Measurements from ENCODE around the gene KRT77. TPM values are rescaled to one million over a fixed set of nuclear protein-coding genes. Genes with fewer than 3 reads are reported as not detected.

KRT77 gene
- total and polyA plus RNA-seq, 4 donors, result not detected

- Histone ChIP-seq H3K27ac (ENCODE audit: low read depth in 1 of 2, low read length in 1 of 2) (no peak overlapping the region), H3K4me3 (no peak overlapping the region), H3K9me3 (ENCODE audit: control insufficient read depth in 4 of 4, insufficient read depth in 3 of 4, low read length in 3 of 4) (no peaks in the 10 kb centered on the region), H3K36me3 (ENCODE audit: control insufficient read depth in 4 of 4, insufficient read depth in 4 of 4, low read length in 4 of 4) (no peaks in the 10 kb centered on the region), H3K27me3 (ENCODE audit: control insufficient read depth in 3 of 3, insufficient read depth in 3 of 3, low read length in 2 of 3) (peaks cover 0 to 6% (median 0%) of the 10 kb centered on the region in 3 donors), H3K9ac (ENCODE audit: insufficient read depth in 1 of 2, low read length in 2 of 2) (no peak overlapping the region), H3K4me1 (ENCODE audit: control insufficient read depth in 5 of 5, insufficient read depth in 5 of 5, low read length in 5 of 5) (no peaks in the 10 kb centered on the region)
- no peak for TF ChIP-seq CTCF (IDR thresholded peaks at IDR 0.05; ENCODE audit: control extremely low read depth, extremely low read depth)
- DNase-seq, result no peak
- no peak for ATAC-seq (ENCODE audit: insufficient read depth, low FRiP score)
These were observed 40.5 kb downstream of the KRT77 start for GRCh38 chr12:52662918-52663229.

GRCh38 chr12:52662093-52662917 lies 41.0 kb downstream of the KRT77 start:
- no peak overlapping the region for H3K4me3 ChIP-seq
- H3K9me3 ChIP-seq (ENCODE audit: control insufficient read depth in 4 of 4, insufficient read depth in 3 of 4, low read length in 3 of 4), result no peaks in the 10 kb centered on the region
- H3K27me3 ChIP-seq (ENCODE audit: control insufficient read depth in 3 of 3, insufficient read depth in 3 of 3, low read length in 2 of 3), result peaks cover 0 to 2% (median 0%) of the 10 kb centered on the region in 3 donors
- H3K4me1 ChIP-seq (ENCODE audit: control insufficient read depth in 5 of 5, insufficient read depth in 5 of 5, low read length in 5 of 5), result no peaks in the 10 kb centered on the region
- H3K27ac ChIP-seq (ENCODE audit: low read depth in 1 of 2, low read length in 1 of 2), result no peak overlapping the region
- no peak for DNase-seq
- ATAC-seq (ENCODE audit: insufficient read depth, low FRiP score), result no peak
- no peak for TF ChIP-seq CTCF (IDR thresholded peaks at IDR 0.05; ENCODE audit: control extremely low read depth, extremely low read depth)
- no peak overlapping the region for H3K9ac ChIP-seq (ENCODE audit: insufficient read depth in 1 of 2, low read length in 2 of 2)
- 61 to 66% methylated on average over 10 of the region's 10 CpGs for WGBS, 2 donors
- H3K36me3 ChIP-seq (ENCODE audit: control insufficient read depth in 4 of 4, insufficient read depth in 4 of 4, low read length in 4 of 4), result no peaks in the 10 kb centered on the region

GRCh38 chr12:52661668-52662067 lies 41.7 kb downstream of the KRT77 start:
- no peak overlapping the region for H3K4me3 ChIP-seq
- no peak for TF ChIP-seq CTCF (IDR thresholded peaks at IDR 0.05; ENCODE audit: control extremely low read depth, extremely low read depth)
- 85 to 92% methylated on average over 3 of the region's 3 CpGs for WGBS, 2 donors
- no peaks in the 10 kb centered on the region for H3K36me3 ChIP-seq (ENCODE audit: control insufficient read depth in 4 of 4, insufficient read depth in 4 of 4, low read length in 4 of 4)
- H3K9ac ChIP-seq (ENCODE audit: insufficient read depth in 1 of 2, low read length in 2 of 2), result no peak overlapping the region
- H3K4me1 ChIP-seq (ENCODE audit: control insufficient read depth in 5 of 5, insufficient read depth in 5 of 5, low read length in 5 of 5), result no peaks in the 10 kb centered on the region
- no peak for DNase-seq
- no peak for ATAC-seq (ENCODE audit: insufficient read depth, low FRiP score)
- H3K9me3 ChIP-seq (ENCODE audit: control insufficient read depth in 4 of 4, insufficient read depth in 3 of 4, low read length in 3 of 4), result no peaks in the 10 kb centered on the region
- H3K27ac ChIP-seq (ENCODE audit: low read depth in 1 of 2, low read length in 1 of 2), result no peak overlapping the region
- H3K27me3 ChIP-seq (ENCODE audit: control insufficient read depth in 3 of 3, insufficient read depth in 3 of 3, low read length in 2 of 3), result no peaks in the 10 kb centered on the region

All from lung (tissue), 12 donors.